Measurements from ENCODE around the gene LCE1F. TPM values are rescaled to one million over a fixed set of nuclear protein-coding genes. Genes with fewer than 3 reads are reported as not detected.

The LCE1F gene
- polyA plus RNA-seq, 1 of the 3 experiments (the other 2 are of a cell fraction), result not detected

- Histone ChIP-seq H3F3A (replicated peaks; ENCODE audit: insufficient read depth) (no peaks in the 10 kb centered on the region), H3K27me3 (ENCODE audit: insufficient read depth) (peaks cover 28% of the 10 kb centered on the region; the same call in 1 of the 2 replicates), H3K9me3 (no peaks in the 10 kb centered on the region), H2AFZ (ENCODE audit: low read depth) (no peak within 1 kb of the TSS), H3K4me1 (ENCODE audit: control insufficient read depth in 1 of 2, insufficient read depth in 2 of 2, low read depth in 1 of 2, low read length in 1 of 2) (no peaks in the 10 kb centered on the region), H3K27ac (ENCODE audit: low read depth in 2 of 2, low read length in 1 of 2) (no peak within 1 kb of the TSS), H3K79me2 (ENCODE audit: insufficient read depth) (no peaks in the 10 kb centered on the region), H4K20me1 (ENCODE audit: insufficient read depth) (no peaks in the 10 kb centered on the region), H3K36me3 (replicated peaks in 1 of 2; ENCODE audit: control insufficient read depth in 1 of 2, insufficient read depth in 2 of 2, low read length in 1 of 2) (no peaks in the 10 kb centered on the region), H3K4me2 (no peak within 1 kb of the TSS), H3K4me3 (ENCODE audit: low read depth in 2 of 2, low read length in 1 of 2) (no peak within 1 kb of the TSS), H3K9ac (no peak within 1 kb of the TSS), H3K9me2 (no peaks in the 10 kb centered on the region)
- no peak for DNase-seq
- WGBS (ENCODE audit: low lambda C conversion rate), result 1% methylated on average over 4 of the region's 6 CpGs
- no peak for TF ChIP-seq NFIC (IDR thresholded peaks at IDR 0.05; ENCODE audit: borderline replicate concordance)
- TF ChIP-seq GABPA (IDR thresholded peaks at IDR 0.05; ENCODE audit: low read depth), result no peak
- TF ChIP-seq TCF12 (IDR thresholded peaks at IDR 0.05), result no peak
- TF ChIP-seq FOSL2 (IDR thresholded peaks at IDR 0.05; ENCODE audit: borderline replicate concordance, low read depth), result no peak
- TF ChIP-seq EZH2phosphoT487 (IDR thresholded peaks at IDR 0.05; ENCODE audit: borderline replicate concordance, low read depth), result no peak
- no peak for TF ChIP-seq ELF1 (IDR thresholded peaks at IDR 0.05)
- TF ChIP-seq YY1 (IDR thresholded peaks at IDR 0.05; ENCODE audit: low read depth), result no peak
- no peak for TF ChIP-seq USF1 (IDR thresholded peaks at IDR 0.05; ENCODE audit: borderline replicate concordance, low read depth)
- TF ChIP-seq FOXJ3 (CRISPR knock-in tag; IDR thresholded peaks at IDR 0.05), result no peak
- no peak for TF ChIP-seq ZBTB33 (IDR thresholded peaks at IDR 0.05; ENCODE audit: borderline replicate concordance, low read depth)
- TF ChIP-seq NRF1 (IDR thresholded peaks at IDR 0.05; ENCODE audit: low read depth, low read length), result no peak
- no peak for TF ChIP-seq RXRA (IDR thresholded peaks at IDR 0.05; ENCODE audit: borderline replicate concordance, low read depth)
- TF ChIP-seq CHD2 (IDR thresholded peaks at IDR 0.05; ENCODE audit: low read length, partially characterized antibody), result no peak
- no peak for TF ChIP-seq MXI1 (IDR thresholded peaks at IDR 0.05; ENCODE audit: low read depth, low read length)
- ChIA-PET CTCF (interaction anchor here (0.5 to 1.1 kb wide), 2 partner anchors 13 to 79 kb away, joined by 3 to 4 read pairs; no protein-coding TSS in a partner anchor), POLR2A (no interaction called here)
Measured at GRCh38 chr1:152757747-152758146, 17.2 kb upstream of the LCE1F start, which contains the start of gene KPRP. TSS of gene KPRP (plus strand) at chr1:152758025. CDS start at chr1:152759589, 1,564 bp downstream.

- ChIA-PET POLR2A (no interaction called here), CTCF (interaction anchor here (1.1 kb wide), 1 partner anchor 14 kb away, joined by 4 read pairs; no protein-coding TSS in a partner anchor)
- no peaks in the 10 kb centered on the region for H3K9me2 ChIP-seq
- no peaks in the 10 kb centered on the region for H3K79me2 ChIP-seq (ENCODE audit: insufficient read depth)
- H3K4me3 ChIP-seq (ENCODE audit: low read depth in 2 of 2, low read length in 1 of 2), result no peak overlapping the region
- no peak overlapping the region for H3K27ac ChIP-seq (ENCODE audit: low read depth in 2 of 2, low read length in 1 of 2)
- TF ChIP-seq, protein P1, sequence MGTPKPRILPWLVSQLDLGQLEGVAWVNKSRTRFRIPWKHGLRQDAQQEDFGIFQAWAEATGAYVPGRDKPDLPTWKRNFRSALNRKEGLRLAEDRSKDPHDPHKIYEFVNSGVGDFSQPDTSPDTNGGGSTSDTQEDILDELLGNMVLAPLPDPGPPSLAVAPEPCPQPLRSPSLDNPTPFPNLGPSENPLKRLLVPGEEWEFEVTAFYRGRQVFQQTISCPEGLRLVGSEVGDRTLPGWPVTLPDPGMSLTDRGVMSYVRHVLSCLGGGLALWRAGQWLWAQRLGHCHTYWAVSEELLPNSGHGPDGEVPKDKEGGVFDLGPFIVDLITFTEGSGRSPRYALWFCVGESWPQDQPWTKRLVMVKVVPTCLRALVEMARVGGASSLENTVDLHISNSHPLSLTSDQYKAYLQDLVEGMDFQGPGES (IDR thresholded peaks at IDR 0.05; ENCODE audit: low read depth, low read length), result no peak
- no peak for TF ChIP-seq FOSL2 (IDR thresholded peaks at IDR 0.05; ENCODE audit: borderline replicate concordance, low read depth)
- no peak for TF ChIP-seq CHD2 (IDR thresholded peaks at IDR 0.05; ENCODE audit: low read length, partially characterized antibody)
- no peak for TF ChIP-seq SIN3A (IDR thresholded peaks at IDR 0.05; ENCODE audit: borderline replicate concordance, low read depth, low read length)
- TF ChIP-seq NRF1 (IDR thresholded peaks at IDR 0.05; ENCODE audit: low read depth, low read length), result no peak
- TF ChIP-seq TEAD4 (IDR thresholded peaks at IDR 0.05; ENCODE audit: borderline replicate concordance, insufficient read depth), result no peak
- TF ChIP-seq POLR2AphosphoS5 (IDR thresholded peaks at IDR 0.05; ENCODE audit: low read depth, low read length), result no peak
- TF ChIP-seq MXI1 (IDR thresholded peaks at IDR 0.05; ENCODE audit: low read depth, low read length), result no peak
- TF ChIP-seq RXRA (IDR thresholded peaks at IDR 0.05; ENCODE audit: borderline replicate concordance, low read depth), result no peak
- TF ChIP-seq FOXM1 (IDR thresholded peaks at IDR 0.05; ENCODE audit: low read depth), result no peak
- no peak for TF ChIP-seq RCOR1 (IDR thresholded peaks at IDR 0.05; ENCODE audit: low read length)
- TF ChIP-seq YY1 (IDR thresholded peaks at IDR 0.05; ENCODE audit: low read depth), result no peak
- TF ChIP-seq EP300 (IDR thresholded peaks at IDR 0.05; ENCODE audit: borderline replicate concordance in 1 of 2, low read depth in 1 of 2, low read length in 1 of 2), result no peak
- TF ChIP-seq RFX5 (IDR thresholded peaks at IDR 0.05; ENCODE audit: low read length), result no peak
- H3K9me3 ChIP-seq, result no peaks in the 10 kb centered on the region
- no peak overlapping the region for H3K4me2 ChIP-seq
- H2AFZ ChIP-seq (ENCODE audit: low read depth), result no peak overlapping the region
- no peak for DNase-seq
- WGBS (ENCODE audit: low lambda C conversion rate), result 0% methylated on average over 4 of the region's 4 CpGs
- H3K4me1 ChIP-seq (ENCODE audit: control insufficient read depth in 1 of 2, insufficient read depth in 2 of 2, low read depth in 1 of 2, low read length in 1 of 2), result no peaks in the 10 kb centered on the region
- peaks cover 28% of the 10 kb centered on the region; the same call in 1 of the 2 replicates for H3K27me3 ChIP-seq (ENCODE audit: insufficient read depth)
- H3F3A ChIP-seq (replicated peaks; ENCODE audit: insufficient read depth), result no peaks in the 10 kb centered on the region
- no peaks in the 10 kb centered on the region for H3K36me3 ChIP-seq (replicated peaks in 1 of 2; ENCODE audit: control insufficient read depth in 1 of 2, insufficient read depth in 2 of 2, low read length in 1 of 2)
- no peak overlapping the region for H3K9ac ChIP-seq
- no peaks in the 10 kb centered on the region for H4K20me1 ChIP-seq (ENCODE audit: insufficient read depth)
Measured at GRCh38 chr1:152758636-152759035, 16.3 kb upstream of the LCE1F start.
